IMR-90 (cell line): ENCODE measurements around the gene SOX12. TPM values are rescaled to one million over a fixed set of nuclear protein-coding genes. Genes with fewer than 3 reads are reported as not detected.
A peak's percentile ranks its signal among the peaks of the same experiment; 100 is the strongest.

ENCODE experiments used
- ATAC-seq: fragments of 200-7000 bp; cut with Tn5 transposase; 2 replicates; pipeline ENCODE4 v1.9.1; 2020; ENCODE audit warnings: low read depth, mild to moderate bottlenecking, moderate library complexity
- BruUV-seq: library from RNA; stranded (reverse); fragments of 400-500 nt; replicated peaks from 2 replicates; lab custom pipeline; 2021; lab: Mats Ljungman, UMichigan
- CTCF ChIA-PET: fragments of 300-600 bp; formaldehyde crosslinking; extraction: SDS; loops from one replicate; lab custom pipeline; 2021; ENCODE audit warnings: antibody characterized with exemption; lab: Yijun Ruan, JAX
- POLR2A ChIA-PET: fragments of 300-600 bp; sonication (Branson Sonifier 250); formaldehyde crosslinking; loops from one replicate; lab custom pipeline; 2022; ENCODE audit warnings: antibody characterized with exemption; ENCODE audit not compliant: unreplicated experiment; lab: Charles Lee
- DNase-seq: peaks from one replicate; pipeline ENCODE4 v3.0.0; 2013
- H2AFZ ChIP-seq: replicated peaks from 2 replicates; pipeline ENCODE3; 2013; ENCODE audit warnings: low read length, mild to moderate bottlenecking; ENCODE audit not compliant: poor library complexity
- H2AK5ac ChIP-seq: 2 replicates; pipeline ENCODE4 v1.6.1; 2013; ENCODE audit warnings: low read depth, low read length, inconsistent platforms
- H2AK9ac ChIP-seq: replicated peaks from 2 replicates; pipeline ENCODE3; 2013; ENCODE audit warnings: mild to moderate bottlenecking, low read depth, low read length, moderate library complexity; ENCODE audit not compliant: poor library complexity
- H2BK120ac ChIP-seq: 2 replicates; pipeline ENCODE4 v1.6.1; 2013; ENCODE audit warnings: low read depth, low read length, inconsistent platforms
- H2BK15ac ChIP-seq: 3 replicates; pipeline ENCODE4 v1.6.1; 2013; ENCODE audit warnings: low read depth, low read length, inconsistent platforms
- H2BK20ac ChIP-seq: 2 replicates; pipeline ENCODE4 v1.6.1; 2013; ENCODE audit warnings: low read depth, mild to moderate bottlenecking, inconsistent platforms, low read length, moderate library complexity
- H2BK5ac ChIP-seq: 2 replicates; pipeline ENCODE4 v1.6.1; 2013; ENCODE audit warnings: mild to moderate bottlenecking, low read depth, low read length, inconsistent platforms; ENCODE audit not compliant: poor library complexity, severe bottlenecking
- H3K14ac ChIP-seq: replicated peaks from 2 replicates; pipeline ENCODE4 v1.6.1; 2013; ENCODE audit warnings: low read depth, low read length, inconsistent platforms
- H3K18ac ChIP-seq: 2 replicates; pipeline ENCODE4 v1.6.1; 2013; ENCODE audit warnings: low read depth, low read length, control low read depth
- H3K23ac ChIP-seq: 2 replicates; pipeline ENCODE4 v1.6.1; 2013; ENCODE audit warnings: low read depth, low read length, inconsistent platforms
- H3K27ac ChIP-seq: 2 replicates; pipeline ENCODE4 v1.5.1; 2013; ENCODE audit warnings: mild to moderate bottlenecking, control low read depth, low read length; ENCODE audit not compliant: insufficient read depth
- H3K27me3 ChIP-seq: 2 replicates; pipeline ENCODE4 v1.6.1; 2013; ENCODE audit warnings: low read length; ENCODE audit not compliant: control insufficient read depth, insufficient read depth
- H3K36me3 ChIP-seq: 2 replicates; pipeline ENCODE4 v1.6.1; 2013; ENCODE audit warnings: low read length, mixed read lengths; ENCODE audit not compliant: control insufficient read depth, insufficient read depth
- H3K4ac ChIP-seq: 2 replicates; pipeline ENCODE4 v1.6.1; 2013; ENCODE audit warnings: low read depth, low read length, inconsistent platforms
- H3K4me1 ChIP-seq: 2 replicates; pipeline ENCODE4 v1.6.1; 2013; ENCODE audit warnings: low read length, mixed read lengths; ENCODE audit not compliant: control insufficient read depth, insufficient read depth
- H3K4me2 ChIP-seq: 2 replicates; pipeline ENCODE4 v1.6.1; 2013; ENCODE audit warnings: low read depth, mild to moderate bottlenecking, control low read depth, low read length, moderate library complexity
- H3K4me3 ChIP-seq: 2 replicates; pipeline ENCODE4 v1.5.1; 2013; ENCODE audit warnings: low read depth, mild to moderate bottlenecking, control low read depth, low read length, moderate library complexity; ENCODE audit not compliant: insufficient read depth
- H3K56ac ChIP-seq: 2 replicates; pipeline ENCODE4 v1.6.1; 2013; ENCODE audit warnings: low read length, inconsistent platforms; ENCODE audit not compliant: insufficient read depth; ENCODE audit errors: extremely low read depth
- H3K79me1 ChIP-seq, 2 experiments: 2 replicates each; pipeline ENCODE4 v1.6.1; 2013; ENCODE audit warnings: low read length in 2 of 2, inconsistent platforms in 1 of 2, low read depth in 1 of 2
- H3K9ac ChIP-seq: 2 replicates; pipeline ENCODE4 v1.6.1; 2013; ENCODE audit warnings: low read depth, low read length, control low read depth
- H3K9me1 ChIP-seq: 2 replicates; pipeline ENCODE4 v1.6.1; 2013; ENCODE audit warnings: low read length, inconsistent platforms; ENCODE audit not compliant: insufficient read depth
- H3K9me3 ChIP-seq: 2 replicates; pipeline ENCODE4 v1.6.1; 2013; ENCODE audit warnings: low read length; ENCODE audit not compliant: control insufficient read depth, insufficient read depth
- H4K20me1 ChIP-seq: 2 replicates; pipeline ENCODE4 v1.6.1; 2013; ENCODE audit warnings: low read length, inconsistent platforms; ENCODE audit not compliant: insufficient read depth
- H4K5ac ChIP-seq: 2 replicates; pipeline ENCODE4 v1.6.1; 2013; ENCODE audit warnings: mild to moderate bottlenecking, low read depth, low read length, control low read depth
- H4K8ac ChIP-seq, 2 experiments: 2 replicates each; pipeline ENCODE4 v1.6.1; 2013; ENCODE audit warnings: low read depth in 2 of 2, low read length in 2 of 2, control low read depth in 1 of 2, inconsistent platforms in 1 of 2
- H4K91ac ChIP-seq: 2 replicates; pipeline ENCODE4 v1.6.1; 2013; ENCODE audit warnings: low read depth, low read length, inconsistent platforms; ENCODE audit not compliant: insufficient read depth
- RAD21 ChIP-seq: IDR thresholded peaks from 2 replicates; pipeline ENCODE4 v1.6.1; 2012; ENCODE audit warnings: low read length, improper control_type of control experiment
- WGBS, 2 experiments: methylation state at CpG; one replicate each; pipeline versions ENCODE4 v1.1.5 to v1.1.7; 2013; ENCODE audit warnings: missing lambda C conversion rate in 2 of 2; ENCODE audit not compliant: insufficient read length in 1 of 2; ENCODE audit errors: extremely low coverage in 2 of 2; 5-methylcytosine and 5-hydroxymethylcytosine counted together
- dilution Hi-C: fragments of 300-500 bp; cut with HindIII; formaldehyde crosslinking; loops from one replicate; pipeline ENCODE4 v1.14.3; 2018; ENCODE audit warnings: low sequenced_read_pairs; ENCODE audit not compliant: unreplicated experiment
- in situ Hi-C: fragments of 300-500 bp; cut with MboI; formaldehyde crosslinking; loops from 3 replicates; pipeline ENCODE4 v1.14.3; 2019; ENCODE audit warnings: low sequenced_read_pairs, inconsistent platforms, mixed read lengths
- intact Hi-C: fragments of 100-400 bp; cut with micrococcal nuclease; formaldehyde crosslinking; loops from 2 replicates; pipeline ENCODE4 v1.10.0; 2022
- polyA plus RNA-seq, 3 experiments: library from polyadenylated mRNA; depleted of rRNA; stranded (reverse); fragments of >200 nt; gene quantifications; 2 replicates each; pipeline ENCODE4 v1.2.3, GENCODE V29; 2012; ENCODE audit warnings: low replicate concordance in 1 of 3
- total RNA-seq: library from RNA; depleted of rRNA; stranded (reverse); fragments of >200 nt; gene quantifications from 2 replicates; pipeline ENCODE4 v1.2.3, GENCODE V29; 2012
- TF ChIP-seq, protein P1 (sequence below): fragments of 150-350 bp; IDR thresholded peaks from 2 replicates; pipeline ENCODE4 v1.6.1; 2016; ENCODE audit warnings: low read depth, mild to moderate bottlenecking, low read length, moderate library complexity, borderline replicate concordance
- TF ChIP-seq, protein P2 (sequence below): fragments of 150-350 bp; IDR thresholded peaks from 2 replicates; pipeline ENCODE4 v1.6.1; 2017; ENCODE audit warnings: mild to moderate bottlenecking, antibody characterized with exemption, low read length, low read depth

The SOX12 gene
- total and polyA plus RNA-seq, 2 of the 4 experiments (the other 2 are of a cell fraction) = 1.1 to 6.2 TPM

DNA sequence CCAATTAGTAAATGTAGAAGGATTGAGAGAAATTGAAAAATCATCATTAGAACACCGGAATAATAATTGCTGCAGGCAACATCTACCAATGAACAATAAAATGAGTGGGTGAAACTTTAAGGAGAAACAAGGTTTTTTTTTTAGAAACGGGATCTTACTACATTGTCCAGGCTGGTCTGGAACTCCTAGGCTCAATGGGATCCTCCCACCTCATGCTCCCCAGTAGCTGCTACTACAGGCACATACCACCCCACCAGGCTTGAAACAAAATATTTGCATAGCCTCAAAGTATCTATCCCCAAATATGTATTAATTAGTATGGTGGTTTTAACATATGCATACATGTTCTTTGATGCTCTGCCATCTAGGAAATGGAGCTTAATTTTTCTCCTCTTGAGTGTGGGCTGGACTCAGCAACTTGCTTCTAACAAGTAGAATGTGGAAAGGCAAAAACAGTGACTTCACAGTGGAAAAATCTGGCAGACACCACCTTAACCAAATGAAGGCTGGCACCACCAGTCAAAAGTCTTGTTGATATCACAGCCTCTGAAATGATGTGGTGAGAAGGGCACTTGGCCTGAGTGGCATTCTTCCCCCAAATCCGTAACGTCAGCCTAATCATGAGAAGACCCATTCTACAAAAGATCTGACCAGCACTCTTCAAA, 33.7 kb downstream of the SOX12 start:
- Histone ChIP-seq H2BK20ac (peak overlapping the region; percentile 38; the same call in 1 of the 2 replicates), H3K14ac (no peak overlapping the region), H3K4me1 (peaks cover 24% of the 10 kb centered on the region), H2BK5ac (no peak overlapping the region), H4K20me1 (no peaks in the 10 kb centered on the region), H3K4me3 (no peak overlapping the region), H3K79me1 (peaks cover 0 to 3% of the 10 kb centered on the region in 2 experiments; a peak in 1 of 4 replicates), H2AFZ (no peak overlapping the region), H4K5ac (no peak overlapping the region), H3K56ac (no peak overlapping the region), H3K4ac (peak overlapping the region; percentile 31; the same call in 1 of the 2 replicates), H3K18ac (no peak overlapping the region), H3K27ac (no peak overlapping the region), H2AK5ac (peak overlapping the region; percentile 78; the same call in 1 of the 2 replicates), H2AK9ac (no peak overlapping the region), H3K9ac (no peak overlapping the region), H3K9me3 (no peaks in the 10 kb centered on the region), H2BK120ac (no peak overlapping the region), H4K91ac (peak overlapping the region; percentile 27; the same call in 1 of the 2 replicates), H4K8ac (no peak overlapping the region), H3K27me3 (no peaks in the 10 kb centered on the region), H3K23ac (no peak overlapping the region), H3K36me3 (no peaks in the 10 kb centered on the region), H3K4me2 (no peak overlapping the region), H3K9me1 (peaks cover 14% of the 10 kb centered on the region), H2BK15ac (0 out of 3 replicates have a peak overlapping the region, but pooled peaks have one; percentile 59)
- intact Hi-C loops = no loop called here
- DNase-seq (no peak), ATAC-seq (no peak)
- ChIA-PET POLR2A (no interaction called here), CTCF (no interaction called here)
- WGBS, 2 experiments = no CpG with 5 or more reads among the region's 4 CpGs
- BruUV-seq = no TSS peak
- TF ChIP-seq, protein P1, sequence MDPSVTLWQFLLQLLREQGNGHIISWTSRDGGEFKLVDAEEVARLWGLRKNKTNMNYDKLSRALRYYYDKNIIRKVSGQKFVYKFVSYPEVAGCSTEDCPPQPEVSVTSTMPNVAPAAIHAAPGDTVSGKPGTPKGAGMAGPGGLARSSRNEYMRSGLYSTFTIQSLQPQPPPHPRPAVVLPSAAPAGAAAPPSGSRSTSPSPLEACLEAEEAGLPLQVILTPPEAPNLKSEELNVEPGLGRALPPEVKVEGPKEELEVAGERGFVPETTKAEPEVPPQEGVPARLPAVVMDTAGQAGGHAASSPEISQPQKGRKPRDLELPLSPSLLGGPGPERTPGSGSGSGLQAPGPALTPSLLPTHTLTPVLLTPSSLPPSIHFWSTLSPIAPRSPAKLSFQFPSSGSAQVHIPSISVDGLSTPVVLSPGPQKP = no peak
- TF ChIP-seq RAD21 = no peak
- TF ChIP-seq, protein P2, sequence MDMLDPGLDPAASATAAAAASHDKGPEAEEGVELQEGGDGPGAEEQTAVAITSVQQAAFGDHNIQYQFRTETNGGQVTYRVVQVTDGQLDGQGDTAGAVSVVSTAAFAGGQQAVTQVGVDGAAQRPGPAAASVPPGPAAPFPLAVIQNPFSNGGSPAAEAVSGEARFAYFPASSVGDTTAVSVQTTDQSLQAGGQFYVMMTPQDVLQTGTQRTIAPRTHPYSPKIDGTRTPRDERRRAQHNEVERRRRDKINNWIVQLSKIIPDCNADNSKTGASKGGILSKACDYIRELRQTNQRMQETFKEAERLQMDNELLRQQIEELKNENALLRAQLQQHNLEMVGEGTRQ = no peak
- dilution Hi-C loops = no loop called here
- in situ Hi-C loops = loop anchor here (10.0 kb wide), 2 partner anchors 296 to 376 kb away; partner anchors contain the start of gene SRXN1
